HuH-7 (cell line): ENCODE results near the gene UNC13C.

Experiments used
- DNase-seq: peaks from one replicate; pipeline ENCODE4 v3.0.0; 2011; ENCODE audit warnings: low spot score

Gene UNC13C

DNA sequence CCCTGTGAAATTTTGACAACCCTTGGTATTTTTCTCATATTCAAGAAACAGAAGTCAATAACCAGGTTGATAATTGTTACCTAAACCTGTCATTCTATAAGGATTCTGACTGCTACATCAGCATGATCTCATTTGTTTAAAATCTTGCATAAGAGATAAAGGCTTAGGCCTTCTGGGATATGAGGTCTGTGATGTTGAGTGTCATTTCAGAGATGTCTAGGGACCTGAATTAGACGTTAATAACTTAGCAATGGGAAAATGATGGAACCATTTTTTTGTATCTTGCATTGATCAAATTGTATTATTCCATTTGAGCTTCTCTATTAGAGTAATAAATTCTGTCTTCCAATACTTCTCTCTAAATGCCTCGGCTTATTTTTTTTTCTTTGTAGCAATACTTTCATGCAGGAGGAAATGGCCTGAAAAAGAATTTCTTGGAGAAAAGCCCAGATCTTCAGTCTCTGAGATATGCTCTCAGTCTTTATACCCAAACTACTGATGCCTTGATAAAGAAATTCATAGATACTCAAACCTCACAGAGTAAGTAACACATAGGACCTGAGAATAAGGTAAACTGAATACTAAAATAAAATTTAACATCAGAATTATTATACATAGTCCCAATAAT lies 589.3 kb downstream of the UNC13C start:
- no peak for DNase-seq

DNA sequence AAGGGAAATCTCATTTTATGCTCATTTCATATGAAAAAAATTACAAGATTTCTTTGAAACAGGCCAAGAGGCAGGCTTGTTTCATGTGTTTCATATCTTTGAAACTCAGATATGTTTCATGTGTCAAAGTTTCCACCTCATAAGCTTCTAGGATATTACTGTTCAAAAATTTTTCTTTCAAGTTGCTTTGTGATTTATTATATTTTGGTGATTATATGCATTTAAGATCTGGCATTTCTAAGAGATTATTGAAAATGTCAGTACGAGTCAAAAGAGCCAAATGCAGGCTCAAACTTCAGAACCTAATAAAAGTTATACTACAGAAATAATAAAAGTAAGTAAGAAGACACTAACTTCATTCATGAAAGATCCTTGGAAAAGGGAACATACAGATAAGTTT lies 590.1 kb downstream of the UNC13C start:
- no peak for DNase-seq

DNA sequence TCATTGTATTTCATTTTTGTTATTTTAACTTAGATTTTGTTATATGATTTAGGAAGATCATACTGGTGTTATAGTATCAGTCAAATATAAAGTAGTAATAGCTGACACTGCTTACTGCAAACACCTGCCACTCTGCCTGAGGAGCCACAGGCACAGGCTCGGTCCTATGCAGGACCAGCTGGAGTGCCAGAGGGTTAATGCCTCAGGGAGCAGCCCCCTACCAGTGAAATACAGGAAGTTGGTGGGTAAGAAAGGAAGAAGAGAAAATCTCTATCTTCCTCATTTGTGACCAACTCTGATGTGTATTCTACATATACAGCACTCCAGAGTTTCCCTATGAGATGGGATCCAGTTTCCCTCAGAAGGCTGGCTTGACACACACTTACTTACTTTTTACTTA lies 593.3 kb downstream of the UNC13C start:
- no peak for DNase-seq

DNA sequence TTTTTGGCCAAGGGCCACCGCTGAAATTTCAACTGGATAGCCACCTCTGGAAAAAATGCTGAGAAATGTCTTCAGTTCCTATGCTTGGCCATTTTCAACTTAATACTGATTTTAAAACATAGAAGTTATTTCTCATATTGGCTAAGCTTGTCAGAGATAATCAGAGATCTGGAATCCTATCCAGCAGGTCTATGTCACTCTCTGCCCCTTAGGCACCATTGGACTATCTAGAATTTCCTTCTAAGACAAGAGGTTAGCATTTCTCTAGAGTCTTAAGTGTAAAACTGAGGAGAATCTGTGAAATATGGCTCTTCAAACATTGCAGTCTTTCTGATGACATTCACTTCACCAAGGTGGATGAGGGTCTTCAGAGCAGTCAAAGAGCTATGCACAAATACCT lies 597.3 kb downstream of the UNC13C start:
- no peak for DNase-seq

DNA sequence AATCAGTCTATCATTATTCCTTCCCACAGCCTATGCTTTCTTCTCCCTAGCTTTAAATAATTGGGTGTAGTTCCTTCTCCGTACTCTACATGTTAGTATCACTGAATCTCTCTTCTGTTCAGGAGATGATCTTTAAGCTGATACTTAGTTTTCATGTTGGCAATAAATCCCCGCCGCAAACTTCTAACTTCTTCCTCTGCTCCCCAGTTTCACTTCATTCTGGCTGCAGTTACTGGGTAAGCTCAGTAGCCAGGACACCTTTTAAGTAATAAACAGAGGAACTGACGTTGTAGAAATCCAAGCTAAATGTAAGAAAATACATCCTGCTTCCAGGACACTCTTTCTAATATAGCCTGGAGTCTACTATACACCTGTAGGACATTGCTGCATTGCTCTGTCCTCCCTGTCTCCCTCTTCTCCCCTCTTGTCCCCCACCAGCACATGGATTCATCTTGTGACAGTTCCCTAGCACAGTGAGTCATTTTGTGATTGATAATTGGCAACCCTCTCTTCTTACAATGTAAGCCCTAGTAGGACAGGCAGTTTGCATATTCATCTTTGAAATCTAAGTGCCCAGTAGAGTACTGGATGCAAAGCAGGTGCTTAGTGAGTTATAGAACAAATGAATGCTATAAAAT lies 598.2 kb downstream of the UNC13C start:
- DNase-seq = no peak

GRCh38 chr15:54577476-54578250 lies 599.4 kb downstream of the UNC13C start:
- DNase-seq = no peak

- DNase-seq = no peak
Measured at GRCh38 chr15:54579855-54580254, 601.6 kb downstream of the UNC13C start.

GRCh38 chr15:54580643-54581042 lies 602.4 kb downstream of the UNC13C start:
- DNase-seq = no peak

- DNase-seq = no peak
Measured at GRCh38 chr15:54582863-54583643, 604.8 kb downstream of the UNC13C start.

- no peak for DNase-seq
Measured at GRCh38 chr15:54585063-54585462, 606.8 kb downstream of the UNC13C start.

- no peak for DNase-seq
Measured at GRCh38 chr15:54594115-54594514, 615.9 kb downstream of the UNC13C start.

DNA sequence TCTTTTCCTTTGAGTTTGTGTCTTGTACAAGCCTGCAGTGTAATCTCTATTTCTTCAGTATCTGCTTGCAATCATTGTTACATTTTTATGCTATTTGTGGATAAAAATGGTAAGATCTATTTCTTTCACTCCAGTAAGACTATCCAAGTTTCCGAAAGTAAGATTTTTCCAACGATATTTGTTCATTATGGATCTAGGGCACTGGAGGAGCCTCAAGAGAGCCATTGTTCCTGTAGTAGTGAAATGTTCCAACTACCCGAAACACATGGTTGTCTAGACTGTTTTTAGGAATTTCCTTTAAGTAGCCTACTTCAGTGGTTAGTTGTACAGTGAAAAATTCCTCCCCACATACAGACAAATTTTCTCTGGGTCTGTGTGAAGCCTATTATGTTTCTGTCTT lies 621.1 kb downstream of the UNC13C start:
- DNase-seq = no peak

DNA sequence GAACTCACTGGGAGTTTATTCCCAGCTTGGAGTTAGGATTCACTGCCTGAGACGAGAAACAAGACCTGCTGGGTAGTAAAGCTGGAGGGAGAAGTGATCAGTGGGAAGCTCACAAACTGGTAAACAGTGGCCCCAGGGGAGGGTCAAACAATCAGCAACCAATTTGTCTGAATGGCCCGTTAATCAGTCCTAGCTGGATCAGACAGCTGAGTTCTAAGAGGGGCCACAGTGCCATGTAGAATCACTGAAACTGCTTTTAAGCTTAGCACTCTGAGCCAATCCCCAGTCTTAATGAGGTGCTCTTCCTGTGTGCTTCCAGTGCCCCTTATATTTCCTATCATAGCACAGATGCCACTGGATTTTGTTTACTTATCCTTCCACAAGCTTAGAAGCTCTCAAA lies 626.8 kb downstream of the UNC13C start:
- no peak for DNase-seq

- DNase-seq = no peak
Measured at GRCh38 chr15:54605556-54605955, 627.3 kb downstream of the UNC13C start.

GRCh38 chr15:54608876-54609835 lies 630.9 kb downstream of the UNC13C start:
- no peak for DNase-seq

DNA sequence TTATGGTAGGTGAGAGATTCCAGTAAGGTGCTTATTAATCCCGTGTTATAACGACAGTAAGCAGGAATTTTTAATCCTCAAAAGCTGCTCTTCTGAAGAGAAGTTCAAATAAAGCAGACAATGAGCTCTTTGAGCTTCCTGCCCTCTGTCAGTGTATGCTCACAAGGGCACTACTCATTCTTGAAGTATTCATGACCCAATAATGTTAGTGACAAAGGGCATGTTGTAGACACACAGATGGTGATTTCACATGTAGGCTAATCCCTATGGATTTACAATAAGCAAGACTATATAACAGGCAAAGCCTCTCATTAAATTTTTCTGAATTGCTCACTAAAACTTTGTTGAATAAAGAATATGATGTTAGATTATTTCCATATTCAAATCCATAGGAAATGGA lies 639.9 kb downstream of the UNC13C start:
- no peak for DNase-seq

- no peak for DNase-seq
Measured at GRCh38 chr15:54619180-54619579, 640.9 kb downstream of the UNC13C start.

DNA sequence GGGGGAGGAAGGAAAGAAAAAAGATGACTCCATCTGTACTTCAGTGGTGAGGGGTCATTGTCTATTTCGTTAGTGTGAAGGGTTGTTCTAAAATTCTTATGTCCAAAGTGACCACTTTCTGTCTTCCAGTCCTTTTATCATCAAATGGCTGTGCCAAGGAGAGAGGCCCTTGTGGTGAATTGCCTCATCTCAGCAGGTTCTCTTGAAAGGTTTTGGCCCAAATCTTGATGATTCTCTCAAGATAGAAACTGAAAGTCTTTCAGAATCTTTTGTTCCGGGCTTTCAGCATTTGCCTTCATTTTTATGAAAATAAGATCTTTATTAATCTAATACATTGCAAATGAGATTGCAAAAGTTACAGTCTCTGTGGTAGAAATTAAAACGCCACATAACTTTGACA lies 642.7 kb downstream of the UNC13C start:
- DNase-seq = no peak

- no peak for DNase-seq
Measured at GRCh38 chr15:54636147-54636546, 657.9 kb downstream of the UNC13C start.

DNA sequence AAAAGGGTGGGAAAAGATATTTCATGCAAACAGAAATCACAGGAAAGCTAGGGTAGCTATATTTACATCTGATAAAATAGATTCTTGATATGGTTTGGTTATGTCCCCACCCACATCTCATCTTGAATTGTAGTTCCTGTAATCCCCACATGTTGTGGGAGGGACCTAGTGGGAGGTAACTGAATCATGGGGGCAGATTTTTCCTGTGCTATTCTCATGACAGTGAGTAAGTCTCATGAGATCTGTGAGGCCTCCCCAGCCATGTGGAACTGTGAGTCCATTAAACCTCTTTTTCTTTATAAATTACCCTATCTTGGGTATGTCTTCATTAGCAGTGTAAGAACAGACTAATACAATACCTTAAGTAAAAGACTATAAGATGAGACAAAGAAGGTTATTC lies 660.4 kb downstream of the UNC13C start:
- no peak for DNase-seq

DNA sequence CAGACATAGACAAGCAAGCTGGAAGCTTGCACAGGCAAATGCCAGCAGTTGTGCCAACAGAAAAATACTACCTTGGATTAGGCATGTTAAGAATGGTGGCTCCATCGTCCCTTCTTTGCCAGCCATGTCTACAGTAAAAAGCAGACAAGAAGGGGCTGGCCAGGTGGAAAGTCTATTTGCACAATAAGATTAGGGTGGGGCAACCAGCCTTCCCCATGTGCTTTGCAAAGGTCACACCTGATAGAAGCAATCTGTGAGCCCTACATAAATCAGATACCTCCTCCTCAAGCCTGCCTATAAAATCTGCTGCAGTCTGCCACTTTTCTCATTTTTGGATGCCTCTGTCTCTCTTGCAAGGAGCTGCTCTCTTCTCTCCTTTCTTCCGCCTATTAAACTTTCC lies 662.6 kb downstream of the UNC13C start:
- DNase-seq = no peak
